ENCODE results near the gene KAZN.

The KAZN gene

GRCh38 chr1:14600405-14601112 is 2.1 kb downstream of the KAZN start:
- H4K20me1 ChIP-seq (ENCODE audit: control insufficient read depth, insufficient read depth, low read depth, low read length): no peaks in the 10 kb centered on the region
- peaks cover 26% of the 10 kb centered on the region for H3K27me3 ChIP-seq (ENCODE audit: control insufficient read depth, low read length)
- no peaks in the 10 kb centered on the region for H3K9me2 ChIP-seq (replicated peaks; ENCODE audit: control insufficient read depth, low read length)
- no peak overlapping the region for H3K4me3 ChIP-seq (ENCODE audit: low read length)
- no peaks in the 10 kb centered on the region for H3F3A ChIP-seq (ENCODE audit: control insufficient read depth, insufficient read depth)
- no peaks in the 10 kb centered on the region for H3K9me3 ChIP-seq (ENCODE audit: control insufficient read depth, insufficient read depth, low read length)
- no peak overlapping the region for H3K27ac ChIP-seq (ENCODE audit: low read depth, low read length)
- H3K36me3 ChIP-seq (ENCODE audit: control insufficient read depth, low read length): no peaks in the 10 kb centered on the region
- no peak for TF ChIP-seq EZH2phosphoT487 (IDR thresholded peaks at IDR 0.05; ENCODE audit: borderline replicate concordance, low read length)
- no peak for TF ChIP-seq CTCF (IDR thresholded peaks at IDR 0.05; ENCODE audit: low read depth, low read length, poor library complexity, severe bottlenecking)
- H3K79me2 ChIP-seq (ENCODE audit: control insufficient read depth, low read length): no peaks in the 10 kb centered on the region
- no peak overlapping the region for H3K4me2 ChIP-seq (ENCODE audit: low read length)
- H3K4me1 ChIP-seq (ENCODE audit: control insufficient read depth, low read length): peaks cover 9% of the 10 kb centered on the region

GRCh38 chr1:14602136-14602535 is 3.7 kb downstream of the KAZN start:
- H4K20me1 ChIP-seq (ENCODE audit: control insufficient read depth, insufficient read depth, low read depth, low read length): no peaks in the 10 kb centered on the region
- H3K9me3 ChIP-seq (ENCODE audit: control insufficient read depth, insufficient read depth, low read length): no peaks in the 10 kb centered on the region
- peaks cover 26% of the 10 kb centered on the region for H3K27me3 ChIP-seq (ENCODE audit: control insufficient read depth, low read length)
- no peaks in the 10 kb centered on the region for H3K36me3 ChIP-seq (ENCODE audit: control insufficient read depth, low read length)
- no peak overlapping the region for H3K27ac ChIP-seq (ENCODE audit: low read depth, low read length)
- TF ChIP-seq CTCF (IDR thresholded peaks at IDR 0.05; ENCODE audit: low read depth, low read length, poor library complexity, severe bottlenecking) (no peak), EZH2phosphoT487 (IDR thresholded peaks at IDR 0.05; ENCODE audit: borderline replicate concordance, low read length) (no peak)
- no peak overlapping the region for H3K4me3 ChIP-seq (ENCODE audit: low read length)
- H3K4me2 ChIP-seq (ENCODE audit: low read length): no peak overlapping the region
- H3F3A ChIP-seq (ENCODE audit: control insufficient read depth, insufficient read depth): no peaks in the 10 kb centered on the region
- H3K9me2 ChIP-seq (replicated peaks; ENCODE audit: control insufficient read depth, low read length): no peaks in the 10 kb centered on the region
- H3K79me2 ChIP-seq (ENCODE audit: control insufficient read depth, low read length): no peaks in the 10 kb centered on the region
- peaks cover 13% of the 10 kb centered on the region for H3K4me1 ChIP-seq (ENCODE audit: control insufficient read depth, low read length)

DNA sequence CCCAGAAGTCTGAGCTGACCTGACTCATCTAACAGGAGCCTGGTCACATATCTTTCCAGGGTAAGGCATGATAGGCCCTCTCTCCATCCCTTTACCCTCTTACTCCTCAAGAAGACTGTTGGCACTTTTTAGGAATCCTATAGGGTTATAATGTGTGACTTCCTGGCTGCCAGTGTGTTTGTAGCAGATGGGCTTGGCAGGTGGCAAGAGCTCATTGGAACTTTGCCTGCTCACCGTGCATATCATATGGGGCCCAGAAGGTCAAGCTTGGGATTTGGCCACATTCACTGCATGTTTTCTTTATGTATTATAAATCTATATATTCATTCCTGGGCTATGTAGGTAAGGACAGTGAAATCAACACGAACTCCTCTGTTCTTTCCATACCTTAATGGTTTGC is 5.2 kb downstream of the KAZN start:
- H3F3A ChIP-seq (ENCODE audit: control insufficient read depth, insufficient read depth): no peaks in the 10 kb centered on the region
- H3K27ac ChIP-seq (ENCODE audit: low read depth, low read length): no peak overlapping the region
- no peaks in the 10 kb centered on the region for H3K36me3 ChIP-seq (ENCODE audit: control insufficient read depth, low read length)
- TF ChIP-seq EZH2phosphoT487 (IDR thresholded peaks at IDR 0.05; ENCODE audit: borderline replicate concordance, low read length) (no peak), CTCF (IDR thresholded peaks at IDR 0.05; ENCODE audit: low read depth, low read length, poor library complexity, severe bottlenecking) (no peak)
- peaks cover 18% of the 10 kb centered on the region for H3K4me1 ChIP-seq (ENCODE audit: control insufficient read depth, low read length)
- H3K27me3 ChIP-seq (ENCODE audit: control insufficient read depth, low read length): peaks cover 26% of the 10 kb centered on the region
- H3K9me2 ChIP-seq (replicated peaks; ENCODE audit: control insufficient read depth, low read length): no peaks in the 10 kb centered on the region
- H3K4me3 ChIP-seq (ENCODE audit: low read length): no peak overlapping the region
- no peaks in the 10 kb centered on the region for H4K20me1 ChIP-seq (ENCODE audit: control insufficient read depth, insufficient read depth, low read depth, low read length)
- H3K4me2 ChIP-seq (ENCODE audit: low read length): no peak overlapping the region
- no peaks in the 10 kb centered on the region for H3K9me3 ChIP-seq (ENCODE audit: control insufficient read depth, insufficient read depth, low read length)
- no peaks in the 10 kb centered on the region for H3K79me2 ChIP-seq (ENCODE audit: control insufficient read depth, low read length)
